Body of pancreas (tissue), 4 donors: ENCODE results near the gene IL1RL2. TPM values are rescaled to one million over a fixed set of nuclear protein-coding genes. Genes with fewer than 3 reads are reported as not detected.

Experiments used
- ATAC-seq: fragments of 150-250 bp; one replicate; pipeline ENCODE4 v1.9.1; 2016
- DNase-seq, 4 donors: peaks; one replicate each; pipeline ENCODE4 v3.0.0-alpha.2; 2019
- H3K27ac ChIP-seq, 4 donors: fragments of 200-600 bp; sonication (generic); 1 replicate in 3 of 4; 2 replicates in 1 of 4; pipeline versions ENCODE4 v1.5.1 to v1.6.1; 2016 to 2019; ENCODE audit warnings: mild to moderate bottlenecking in 1 of 4, mixed read lengths in 1 of 4, moderate library complexity in 1 of 4
- H3K27me3 ChIP-seq, 2 donors: fragments of 200-600 bp; sonication (generic); one replicate each; pipeline ENCODE4 v1.6.0; 2016; ENCODE audit warnings: mild to moderate bottlenecking in 1 of 2
- H3K36me3 ChIP-seq, 2 donors: fragments of 200-600 bp; sonication (generic); replicated peaks in 1 of 2; 2 replicates each; pipeline ENCODE4 v1.5.1; 2016; ENCODE audit warnings: low read depth in 2 of 2; ENCODE audit not compliant: insufficient read depth in 1 of 2
- H3K4me1 ChIP-seq: fragments of 200-600 bp; sonication (generic); one replicate; pipeline ENCODE4 v1.6.0; 2016
- H3K4me3 ChIP-seq, 2 donors: fragments of 200-600 bp; sonication (generic); 1 replicate in 1 of 2; 2 replicates in 1 of 2; pipeline ENCODE4 v1.5.1; 2016 to 2019
- H3K9me3 ChIP-seq, 3 donors: fragments of 200-600 bp; sonication (generic); 1 replicate in 2 of 3; 2 replicates in 1 of 3; pipeline ENCODE4 v1.5.1; 2016
- POLR2A ChIP-seq, 3 donors: fragments of 450-650 bp; IDR thresholded peaks; one replicate each; pipeline ENCODE4 v1.6.1; 2016; ENCODE audit warnings: antibody characterized with exemption in 3 of 3, mild to moderate bottlenecking in 2 of 3
- WGBS, 2 donors: methylation state at CpG; one replicate each; pipeline ENCODE4 v1.1.5; 2017; 5-methylcytosine and 5-hydroxymethylcytosine counted together
- intact Hi-C: fragments of 100-400 bp; cut with DNase I; formaldehyde crosslinking; loops from one replicate; pipeline ENCODE4 v1.15.1; 2023
- total RNA-seq, 2 donors: library from RNA; depleted of rRNA; stranded (reverse); fragments of >200 nt; gene quantifications; one replicate each; pipeline ENCODE4 v1.1.0, GENCODE V29; 2016
- TF ChIP-seq, protein P1 (sequence below), 7 experiments: fragments of 450-650 bp in 4 of 7; fragments of 200-600 bp in 3 of 7; sonication (generic) in 3 of 7; IDR thresholded peaks; one replicate each; pipeline ENCODE4 v1.5.1; 2016 to 2019; ENCODE audit warnings: antibody characterized with exemption in 7 of 7

Gene IL1RL2
- total RNA-seq, 2 donors from 2014 or later: 0.52 TPM; not detected in 1

DNA sequence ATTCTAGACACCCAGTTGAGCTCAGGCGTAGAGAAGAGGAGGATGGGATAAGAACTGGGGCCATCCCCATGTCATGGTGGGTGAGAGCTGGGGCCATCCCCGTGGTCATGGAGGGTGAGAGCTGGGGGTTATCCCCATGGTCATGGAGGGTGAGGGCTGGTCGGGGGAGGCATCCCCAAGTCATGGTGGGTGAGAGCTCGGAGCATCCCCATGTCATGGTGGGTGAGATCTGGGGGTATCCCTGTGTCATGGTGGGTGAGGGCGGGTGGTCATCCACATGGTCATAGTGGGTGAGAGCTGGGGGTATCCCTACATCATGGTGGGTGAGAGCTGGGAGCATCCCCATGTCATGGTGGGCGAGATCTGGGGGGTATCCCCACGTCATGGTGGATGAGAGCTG lies 52.5 kb downstream of the IL1RL2 start:
- DNase-seq (no peak), ATAC-seq (no peak)
- Histone ChIP-seq H3K27ac (no peak overlapping the region), H3K36me3 (no peaks in the 10 kb centered on the region), H3K9me3 (no peaks in the 10 kb centered on the region), H3K4me3 (no peak overlapping the region), H3K4me1 (peaks cover 18% of the 10 kb centered on the region), H3K27me3 (no peaks in the 10 kb centered on the region)
- intact Hi-C loops: loop anchor here (5.0 kb wide), 1 partner anchor 217 kb away; no protein-coding TSS in a partner anchor
- 76 to 79% methylated on average over 7 of the region's 7 CpGs for WGBS, 2 donors
- TF ChIP-seq, protein P1, sequence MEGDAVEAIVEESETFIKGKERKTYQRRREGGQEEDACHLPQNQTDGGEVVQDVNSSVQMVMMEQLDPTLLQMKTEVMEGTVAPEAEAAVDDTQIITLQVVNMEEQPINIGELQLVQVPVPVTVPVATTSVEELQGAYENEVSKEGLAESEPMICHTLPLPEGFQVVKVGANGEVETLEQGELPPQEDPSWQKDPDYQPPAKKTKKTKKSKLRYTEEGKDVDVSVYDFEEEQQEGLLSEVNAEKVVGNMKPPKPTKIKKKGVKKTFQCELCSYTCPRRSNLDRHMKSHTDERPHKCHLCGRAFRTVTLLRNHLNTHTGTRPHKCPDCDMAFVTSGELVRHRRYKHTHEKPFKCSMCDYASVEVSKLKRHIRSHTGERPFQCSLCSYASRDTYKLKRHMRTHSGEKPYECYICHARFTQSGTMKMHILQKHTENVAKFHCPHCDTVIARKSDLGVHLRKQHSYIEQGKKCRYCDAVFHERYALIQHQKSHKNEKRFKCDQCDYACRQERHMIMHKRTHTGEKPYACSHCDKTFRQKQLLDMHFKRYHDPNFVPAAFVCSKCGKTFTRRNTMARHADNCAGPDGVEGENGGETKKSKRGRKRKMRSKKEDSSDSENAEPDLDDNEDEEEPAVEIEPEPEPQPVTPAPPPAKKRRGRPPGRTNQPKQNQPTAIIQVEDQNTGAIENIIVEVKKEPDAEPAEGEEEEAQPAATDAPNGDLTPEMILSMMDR (IDR thresholded peaks at IDR 0.05): no peak
- TF ChIP-seq POLR2A (IDR thresholded peaks at IDR 0.05): no peak

DNA sequence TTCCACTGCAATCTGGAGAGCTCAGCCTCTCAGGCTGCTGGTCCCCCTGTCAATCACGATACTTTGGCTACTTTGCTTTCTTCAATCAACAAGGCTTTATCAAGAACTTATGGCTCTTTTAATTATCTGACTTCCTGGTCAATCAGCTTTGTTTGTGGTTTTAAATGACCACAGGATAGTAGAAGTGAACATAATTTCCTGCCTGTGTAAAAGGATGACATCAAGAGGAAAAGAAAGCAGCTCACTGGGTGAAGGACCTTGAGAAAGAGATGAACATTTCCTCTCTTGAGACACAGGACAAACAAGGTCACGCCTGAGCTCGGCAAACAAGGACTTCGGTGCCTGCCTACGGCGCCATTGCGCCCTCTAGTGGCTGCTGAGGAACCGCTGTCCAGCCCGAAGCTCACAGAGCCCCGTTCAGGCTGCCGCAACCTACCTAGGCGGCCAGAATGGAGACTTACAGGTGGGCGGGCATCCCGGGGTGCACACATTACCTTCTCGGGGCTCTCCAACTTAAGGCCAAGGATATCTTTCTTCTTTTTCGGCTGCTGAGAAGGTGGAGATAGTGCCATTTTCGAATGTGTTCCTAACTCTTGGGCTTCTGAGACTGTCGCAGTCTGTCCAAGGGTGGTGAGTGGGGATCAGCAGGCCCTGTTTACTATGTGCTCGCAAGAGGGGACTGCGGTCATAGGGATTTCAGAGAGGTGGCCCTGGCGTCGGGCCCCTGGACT lies 54.0 kb downstream of the IL1RL2 start:
- intact Hi-C loops: loop anchor here (10.0 kb wide), 1 partner anchor 356 kb away; no protein-coding TSS in a partner anchor
- peak; percentile 92 for ATAC-seq

DNA sequence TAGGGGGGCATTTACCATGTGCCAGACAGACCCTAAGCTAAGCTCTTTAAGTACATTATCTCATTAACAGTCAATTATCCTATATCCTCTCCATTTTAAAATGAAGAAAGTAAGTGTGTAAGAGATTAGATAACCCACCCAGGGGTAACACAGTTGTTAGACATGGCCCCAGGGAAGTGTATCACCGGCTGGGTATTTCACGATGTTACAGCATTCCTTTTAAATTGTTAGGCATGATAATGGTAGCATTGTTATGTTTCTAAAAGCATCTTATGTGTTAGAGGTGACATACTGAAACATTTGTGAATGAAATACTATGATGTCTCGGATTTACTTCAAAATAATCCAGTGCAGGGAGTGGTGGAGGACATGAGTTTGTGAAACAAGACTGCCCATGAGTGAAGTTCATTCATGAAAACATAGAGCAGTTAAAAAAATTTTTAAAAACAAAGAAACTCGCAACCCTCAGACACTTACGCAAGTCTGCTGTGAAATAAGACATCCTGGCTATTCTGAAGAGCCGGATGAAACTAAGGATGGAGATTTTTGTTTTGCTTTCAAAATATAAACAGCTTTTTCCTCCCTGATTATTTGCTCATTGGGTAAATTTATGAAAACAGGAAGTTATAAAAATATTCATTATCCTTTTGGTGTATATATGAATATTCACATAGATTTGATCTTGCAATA lies 54.9 kb downstream of the IL1RL2 start:
- Histone ChIP-seq H3K27me3 (no peaks in the 10 kb centered on the region), H3K27ac (no peak overlapping the region), H3K36me3 (no peaks in the 10 kb centered on the region), H3K4me3 (no peak overlapping the region), H3K4me1 (peaks cover 18% of the 10 kb centered on the region), H3K9me3 (no peaks in the 10 kb centered on the region)
- TF ChIP-seq POLR2A (IDR thresholded peaks at IDR 0.05): no peak
- TF ChIP-seq, protein P1 (IDR thresholded peaks at IDR 0.05): no peak
- intact Hi-C loops: loop anchor here (10.0 kb wide), 1 partner anchor 357 kb away; no protein-coding TSS in a partner anchor
- 78 to 79% methylated on average over 6 of the region's 6 CpGs for WGBS, 2 donors
- DNase-seq: no peak
- ATAC-seq: no peak

More for the DNA sequence above, 54.0 kb downstream of the IL1RL2 start:
- peak overlapping the region; percentile 20 to 82 (median 64) for H3K27ac ChIP-seq
- no peaks in the 10 kb centered on the region for H3K36me3 ChIP-seq
- 7 to 13% methylated on average over 22 of the region's 22 CpGs for WGBS, 2 donors
- H3K27me3 ChIP-seq: no peaks in the 10 kb centered on the region
- H3K4me3 ChIP-seq: no peak overlapping the region
- TF ChIP-seq, protein P1 (IDR thresholded peaks at IDR 0.05): peak; percentile 94 to 99 (median 97)
- no peak for TF ChIP-seq POLR2A (IDR thresholded peaks at IDR 0.05)
- H3K4me1 ChIP-seq: peaks cover 18% of the 10 kb centered on the region
- DNase-seq: peak; percentile 90 to 92 (median 92)
- H3K9me3 ChIP-seq: no peaks in the 10 kb centered on the region

DNA sequence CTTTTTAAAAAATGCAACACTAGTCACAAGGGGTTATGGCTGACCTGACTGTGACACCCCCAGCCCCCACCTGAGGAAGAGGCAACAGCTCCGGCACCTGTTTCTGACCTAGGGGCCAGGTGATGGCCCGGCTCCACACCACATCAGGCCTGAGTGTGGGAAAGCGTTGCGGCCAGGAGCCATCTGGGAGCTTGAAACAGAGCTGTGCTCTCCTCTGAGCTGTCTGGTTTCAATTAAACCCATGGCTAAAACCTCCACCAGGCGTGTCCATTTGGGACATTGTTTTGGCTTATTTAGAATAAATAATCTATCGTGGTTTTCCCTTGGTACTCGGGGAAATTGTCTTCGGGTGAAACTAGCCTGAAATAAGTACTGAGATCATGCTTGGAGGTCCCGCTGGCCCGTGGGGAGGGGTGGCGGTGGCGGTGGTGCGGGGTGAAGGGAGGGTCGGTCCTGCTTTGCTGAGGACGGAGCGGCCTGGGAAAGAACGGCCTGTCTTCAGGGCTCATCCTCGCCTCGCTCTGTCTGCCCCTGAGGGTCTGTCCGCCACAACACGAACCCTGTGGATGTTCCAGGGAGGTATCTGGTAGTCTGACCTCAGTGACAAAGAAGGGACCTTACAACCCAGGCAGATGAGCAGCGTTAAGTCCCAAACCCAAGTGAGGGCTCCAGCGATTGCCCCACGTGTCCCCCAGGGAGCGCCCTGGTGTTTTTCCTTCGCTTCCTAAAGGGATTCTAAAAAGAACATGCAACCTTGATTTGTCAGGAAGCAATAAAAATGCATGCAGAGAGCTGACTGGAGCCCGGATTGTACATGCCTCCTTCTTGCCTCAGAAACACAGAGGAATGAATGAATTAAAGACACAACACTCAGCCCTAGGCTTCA lies 58.7 kb downstream of the IL1RL2 start:
- peaks cover 7% of the 10 kb centered on the region for H3K4me1 ChIP-seq
- no peaks in the 10 kb centered on the region for H3K9me3 ChIP-seq
- intact Hi-C loops: loop anchor here (10.0 kb wide), 1 partner anchor 361 kb away; no protein-coding TSS in a partner anchor
- ATAC-seq (no peak), DNase-seq (no peak)
- H3K36me3 ChIP-seq: no peaks in the 10 kb centered on the region
- no peak for TF ChIP-seq POLR2A (IDR thresholded peaks at IDR 0.05)
- TF ChIP-seq, protein P1 (IDR thresholded peaks at IDR 0.05): no peak
- H3K27me3 ChIP-seq: no peaks in the 10 kb centered on the region
- H3K27ac ChIP-seq: no peak overlapping the region
- H3K4me3 ChIP-seq: no peak overlapping the region
- WGBS, 2 donors: 74 to 75% methylated on average over 27 of the region's 27 CpGs
